Stimulated activated CD4-positive, alpha-beta T cell treated with anti-CD3 and anti-CD28 coated beads, Interleukin-2, amount 100 ng/mL, for 48 hours (primary cell): ENCODE results near the gene BAHCC1.

Experiments
- DNase-seq, 2 donors: peaks; one replicate each; pipeline ENCODE4 v3.0.0-alpha.2; 2020

BAHCC1 gene

DNA sequence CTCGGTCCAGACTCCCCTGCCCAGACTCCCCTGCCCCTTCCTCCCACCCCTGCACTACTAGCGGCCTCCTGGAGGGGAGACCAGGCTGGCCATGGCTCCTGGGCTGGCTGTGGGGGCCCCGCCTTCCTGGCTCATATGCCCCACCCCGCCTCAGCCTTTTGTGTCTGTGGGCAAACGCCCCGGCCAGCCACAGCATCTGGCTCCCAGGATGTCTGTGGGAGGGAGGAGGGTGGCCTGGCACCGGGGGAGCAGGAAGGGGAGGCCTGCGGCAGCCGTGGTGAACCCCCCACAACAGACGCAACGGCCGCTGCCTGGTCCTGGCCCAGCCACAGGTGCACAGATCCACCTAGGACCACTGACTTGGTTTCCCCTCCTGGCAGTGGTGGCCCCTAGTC is 32.9 kb downstream of the BAHCC1 start:
- DNase-seq = no peak

DNA sequence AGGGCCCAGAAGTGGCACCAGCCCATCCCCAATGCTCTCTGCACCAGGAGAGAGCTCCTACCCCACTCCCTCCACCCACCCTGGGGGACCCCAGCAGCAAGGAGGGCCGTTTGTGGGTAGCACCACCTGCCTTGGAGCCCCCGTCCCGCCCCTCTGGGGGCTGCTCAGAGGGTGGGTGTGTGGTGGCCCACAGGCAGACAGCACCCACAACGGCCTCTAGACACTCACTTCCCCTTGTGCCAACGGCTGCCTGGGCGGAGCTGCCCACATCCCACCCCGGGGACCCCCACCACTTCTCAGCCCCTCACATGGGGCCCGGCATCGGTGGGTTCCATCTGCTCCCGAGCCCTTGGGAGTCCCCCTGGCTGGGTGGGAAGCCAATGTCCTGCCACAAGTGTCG is 33.3 kb downstream of the BAHCC1 start:
- no peak for DNase-seq

DNA sequence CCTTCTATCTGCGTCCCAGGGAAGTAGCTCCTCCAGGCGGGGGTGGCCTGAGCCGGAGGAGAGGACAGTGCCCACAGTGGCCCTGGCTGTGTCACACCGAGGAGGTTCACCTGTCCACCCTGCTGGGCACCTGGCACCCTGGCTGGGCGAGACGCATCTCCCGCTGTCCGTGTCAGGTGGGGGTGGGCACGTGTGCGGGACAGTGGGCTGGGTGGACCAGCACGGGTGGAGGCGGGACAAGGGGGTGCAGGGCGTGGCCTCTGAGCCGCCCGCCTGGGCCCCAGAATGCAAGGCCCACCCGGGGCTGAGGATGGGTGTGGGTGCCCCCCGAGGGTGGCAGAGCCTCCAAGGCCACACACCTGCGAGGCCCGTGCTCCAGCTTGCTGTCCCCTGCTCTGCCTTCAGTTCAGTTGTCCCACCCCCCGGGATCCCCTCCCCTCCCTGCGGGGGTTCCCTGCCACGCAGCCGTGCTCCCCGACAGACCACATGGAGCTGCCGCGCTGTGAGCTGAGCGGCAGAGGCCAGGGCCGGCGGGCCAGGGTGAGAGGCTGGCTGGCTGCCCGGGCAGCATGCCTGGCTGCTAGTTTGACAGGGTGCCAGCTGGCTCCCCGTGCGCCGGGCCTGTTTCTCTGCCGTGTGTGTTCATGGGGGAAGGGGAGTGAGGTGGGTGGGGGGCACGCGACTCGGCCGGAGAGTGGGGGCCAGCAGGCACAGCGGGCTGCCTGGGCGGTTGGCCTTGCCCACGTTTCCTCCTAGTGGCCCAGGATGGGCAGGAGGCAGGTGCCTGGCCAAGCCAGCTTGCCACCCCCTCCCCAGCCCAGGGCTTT is 33.9 kb downstream of the BAHCC1 start:
- DNase-seq = no peak

DNA sequence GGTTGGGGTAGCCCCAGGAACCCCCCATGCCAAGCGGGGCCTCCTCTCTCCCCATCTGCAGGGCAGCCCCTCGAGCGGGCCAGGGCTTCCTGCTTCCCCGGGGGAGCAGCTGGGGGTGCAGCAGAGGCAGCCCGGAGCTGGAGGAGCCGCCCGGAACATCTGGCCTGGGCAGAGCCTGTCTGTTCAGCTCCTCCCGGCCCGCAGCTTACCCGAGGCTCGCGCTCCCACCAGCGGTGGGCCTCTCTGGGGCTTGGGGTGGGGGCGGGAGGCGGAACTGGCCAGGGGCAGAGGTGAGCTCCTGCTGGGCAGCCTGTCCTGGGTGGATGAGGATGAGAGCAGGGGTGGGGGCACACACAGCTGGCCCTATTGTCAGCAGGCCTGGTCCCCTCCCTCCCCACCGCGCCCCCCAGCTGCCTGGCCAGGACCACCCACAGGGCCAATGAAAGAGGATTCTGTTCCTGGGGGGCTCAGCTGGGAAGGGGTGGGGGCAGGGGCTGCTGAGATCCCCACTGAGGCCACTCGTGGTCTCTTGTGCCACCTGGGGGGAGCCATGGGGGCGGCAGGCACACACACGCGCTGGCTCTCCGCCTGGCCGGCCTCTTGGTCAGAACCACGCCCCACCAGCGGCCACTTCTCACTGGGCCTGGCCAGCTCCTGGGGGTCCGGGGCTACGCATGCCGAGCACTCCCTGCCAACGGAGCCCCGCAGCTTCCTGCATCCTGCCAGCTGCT is 34.7 kb downstream of the BAHCC1 start:
- no peak for DNase-seq

DNA sequence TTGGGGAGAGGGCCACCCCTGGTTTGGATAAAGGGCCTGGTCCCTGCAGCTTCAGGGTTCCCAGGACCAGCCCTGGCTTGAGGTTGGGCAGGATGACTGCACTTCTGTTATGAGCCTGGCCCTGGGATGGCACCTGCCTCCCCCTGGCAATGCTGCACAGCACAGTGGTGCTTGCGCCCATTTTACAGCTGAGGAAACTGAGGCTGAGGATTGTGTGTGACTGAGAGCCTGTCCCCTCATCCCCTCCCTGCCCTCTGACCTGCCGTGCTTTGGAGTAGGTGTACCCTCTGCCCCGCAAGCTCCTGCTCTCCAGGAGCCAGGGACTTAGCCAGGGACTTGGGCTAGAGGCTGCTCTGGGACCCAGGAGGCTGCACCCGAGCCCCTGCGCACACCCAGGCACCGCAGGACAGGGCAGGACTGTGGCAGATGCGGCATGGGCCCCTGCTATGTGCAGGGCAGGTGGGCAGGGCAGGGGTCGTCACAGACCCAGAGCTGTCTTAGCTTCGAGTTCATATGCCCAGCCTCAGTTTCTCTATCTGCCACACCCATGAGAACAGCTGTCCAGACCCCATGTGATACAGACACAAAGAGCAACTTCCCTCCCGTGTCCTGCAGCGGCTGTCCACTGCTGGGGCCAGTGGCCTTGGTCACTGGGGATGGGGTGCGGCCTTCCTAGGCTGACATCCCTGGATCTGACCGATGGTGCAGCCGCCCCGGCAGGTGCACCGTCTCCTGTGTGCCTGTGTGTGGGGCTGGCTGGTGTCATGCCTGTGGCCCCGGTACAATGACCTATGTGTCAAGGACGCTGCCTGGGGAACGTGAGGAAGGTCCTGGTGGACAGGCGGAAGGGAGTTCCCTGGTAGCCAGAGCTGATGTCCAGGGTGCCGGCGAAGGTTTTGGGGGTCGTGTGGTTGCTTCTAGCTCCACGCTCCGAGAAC is 36.6 kb downstream of the BAHCC1 start:
- no peak for DNase-seq

DNA sequence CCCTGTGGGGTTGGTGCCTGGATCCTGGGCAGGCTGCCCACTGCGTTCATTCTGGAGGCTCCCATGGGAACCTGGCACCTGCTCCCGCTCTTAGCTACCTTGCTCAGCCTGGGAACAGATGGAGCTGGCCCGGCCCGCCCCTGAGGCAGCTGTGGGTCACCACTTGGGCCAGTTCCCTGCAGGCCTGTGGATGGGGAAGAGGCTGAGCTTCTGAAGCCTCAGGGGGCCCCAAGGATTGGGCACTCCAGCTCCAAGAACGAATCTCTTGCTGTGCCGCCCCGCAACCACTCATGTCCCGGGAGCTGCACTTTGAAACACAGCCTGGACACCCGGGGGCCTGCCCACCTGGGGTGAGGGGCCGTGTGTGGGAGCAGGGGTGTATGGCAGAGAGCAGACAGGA is 37.7 kb downstream of the BAHCC1 start:
- no peak for DNase-seq

DNA sequence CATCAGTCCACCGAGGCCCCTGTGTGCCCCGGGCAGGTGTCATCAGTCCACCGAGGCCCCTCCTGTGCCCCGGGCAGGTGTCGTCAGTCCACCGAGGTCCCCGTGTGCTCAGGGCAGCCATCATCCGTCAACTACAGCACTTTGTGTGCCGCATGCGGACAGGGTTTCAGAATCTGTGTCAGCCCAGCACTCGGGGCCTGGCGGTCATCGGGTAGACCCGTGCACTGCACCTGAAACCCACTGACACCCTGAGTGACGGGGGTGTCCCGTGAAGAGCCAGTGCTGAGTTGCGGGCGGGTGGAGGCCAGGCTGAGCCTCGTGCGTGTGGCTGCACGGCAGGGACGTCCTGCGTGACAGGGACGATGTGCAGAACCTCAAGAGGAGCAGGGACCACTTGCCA is 38.4 kb downstream of the BAHCC1 start:
- DNase-seq = no peak

DNA sequence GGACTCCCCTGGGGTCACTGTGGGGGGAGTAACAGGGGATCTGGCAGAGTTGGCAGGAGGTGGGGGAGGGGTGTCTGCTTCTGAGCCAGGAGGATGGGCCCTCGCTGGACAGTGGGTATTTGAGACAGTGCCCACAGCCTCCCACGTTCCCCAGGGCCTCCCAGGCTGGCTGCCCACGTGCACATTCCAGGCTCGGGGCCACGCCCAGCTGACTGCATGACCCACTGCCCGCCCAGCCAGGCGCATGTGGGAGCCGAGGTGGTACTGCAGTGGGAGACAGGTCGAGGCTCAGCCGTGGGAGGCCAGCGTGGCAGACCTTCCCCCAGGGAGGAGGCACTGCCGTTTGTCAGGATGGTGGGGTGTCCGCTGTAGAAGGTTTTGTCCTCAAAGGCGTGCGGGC is 38.8 kb downstream of the BAHCC1 start:
- no peak for DNase-seq

DNA sequence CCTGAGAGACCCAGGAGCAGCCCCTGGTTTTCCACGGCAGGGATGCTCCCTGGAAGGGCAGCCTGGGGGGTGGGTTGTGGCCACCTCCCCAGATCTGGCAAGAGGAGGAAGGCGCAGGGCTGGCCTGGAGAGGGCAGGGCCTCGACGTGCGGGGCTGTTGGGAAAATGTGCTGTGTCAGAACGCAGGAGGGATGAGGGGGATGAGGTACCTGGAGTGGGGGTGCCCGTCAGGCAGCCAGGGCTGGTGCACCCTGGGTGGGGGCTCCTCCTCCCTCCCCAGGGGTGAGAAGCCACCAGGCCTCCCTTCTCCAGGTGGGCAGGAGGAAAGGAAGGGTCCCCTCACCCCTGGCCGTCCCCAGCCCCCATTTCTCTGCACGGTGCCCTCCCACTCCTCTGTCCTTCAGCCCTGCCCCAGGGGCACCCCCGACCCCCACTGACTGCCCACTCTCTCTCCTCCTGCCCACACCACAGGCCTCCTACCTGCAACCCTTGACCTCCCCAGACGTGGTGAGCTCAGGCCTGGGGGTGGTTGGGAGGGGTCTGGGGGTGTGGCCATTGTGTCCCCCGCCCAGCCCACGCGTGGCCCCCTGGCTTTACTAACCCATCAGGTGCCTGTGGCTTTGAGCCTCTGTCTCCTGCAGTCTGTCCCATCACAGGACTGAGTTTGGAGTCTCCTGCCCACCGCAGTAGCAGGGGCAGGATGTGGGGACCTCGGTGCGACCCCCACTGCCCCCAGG is 39.6 kb downstream of the BAHCC1 start:
- no peak for DNase-seq

DNA sequence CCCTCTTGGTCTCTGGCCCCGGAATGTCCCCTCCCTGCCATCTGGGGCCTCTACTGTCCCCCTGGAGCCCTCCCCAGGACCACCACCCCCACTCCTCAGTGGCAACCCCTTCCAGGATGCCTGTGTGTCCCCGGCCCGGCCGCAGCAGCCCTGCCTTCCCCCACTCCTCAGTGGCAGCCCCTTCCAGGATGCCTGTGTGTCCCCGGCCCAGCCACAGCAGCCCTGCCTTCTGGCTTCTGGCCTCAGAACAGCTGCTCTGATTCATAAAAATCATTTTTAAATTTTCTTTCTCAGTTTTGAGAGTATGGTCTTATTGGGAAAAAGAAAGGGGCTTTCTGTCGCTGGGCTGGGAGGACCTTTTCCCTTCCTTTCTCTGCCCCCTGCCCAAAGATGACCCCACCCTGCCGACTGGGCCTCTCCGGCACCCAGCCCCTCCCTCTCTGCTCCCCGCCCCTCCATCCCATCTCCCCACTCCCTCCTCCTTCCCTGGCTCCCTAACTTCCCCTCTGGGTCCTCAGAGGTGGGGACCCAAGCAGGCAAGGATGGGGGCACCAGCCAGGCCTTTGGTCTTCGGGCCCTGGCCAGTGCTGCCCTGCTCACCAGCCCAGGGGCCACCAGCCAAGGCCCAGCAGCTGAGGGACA is 40.5 kb downstream of the BAHCC1 start:
- no peak for DNase-seq

DNA sequence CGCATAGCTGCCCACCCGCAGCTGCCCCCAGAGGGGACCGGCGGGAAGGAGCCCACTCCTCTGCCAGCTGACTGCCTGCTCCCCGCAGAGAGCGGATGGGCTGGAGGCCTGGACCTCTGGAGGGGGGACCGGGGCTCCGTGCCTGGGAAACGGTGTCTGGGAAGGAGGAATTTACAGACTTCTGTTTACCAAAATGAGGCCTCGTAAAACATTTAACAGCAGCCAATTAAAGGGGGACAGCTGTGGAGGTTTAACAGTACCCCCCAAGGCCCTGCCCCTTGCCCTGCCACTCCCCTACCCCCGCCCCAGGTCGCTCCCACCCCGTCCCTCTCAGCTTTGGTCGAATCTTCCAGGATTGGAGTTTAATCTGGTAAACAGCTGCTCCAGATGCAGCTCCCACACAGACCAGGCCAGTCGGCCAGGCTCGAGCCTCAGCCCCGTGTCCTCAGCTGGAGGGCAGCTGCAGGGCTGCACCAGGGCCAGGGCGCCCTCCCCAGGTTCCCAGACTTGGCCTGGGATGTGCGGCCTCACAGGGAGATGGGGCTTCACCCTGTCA is 41.1 kb downstream of the BAHCC1 start:
- DNase-seq = no peak

DNA sequence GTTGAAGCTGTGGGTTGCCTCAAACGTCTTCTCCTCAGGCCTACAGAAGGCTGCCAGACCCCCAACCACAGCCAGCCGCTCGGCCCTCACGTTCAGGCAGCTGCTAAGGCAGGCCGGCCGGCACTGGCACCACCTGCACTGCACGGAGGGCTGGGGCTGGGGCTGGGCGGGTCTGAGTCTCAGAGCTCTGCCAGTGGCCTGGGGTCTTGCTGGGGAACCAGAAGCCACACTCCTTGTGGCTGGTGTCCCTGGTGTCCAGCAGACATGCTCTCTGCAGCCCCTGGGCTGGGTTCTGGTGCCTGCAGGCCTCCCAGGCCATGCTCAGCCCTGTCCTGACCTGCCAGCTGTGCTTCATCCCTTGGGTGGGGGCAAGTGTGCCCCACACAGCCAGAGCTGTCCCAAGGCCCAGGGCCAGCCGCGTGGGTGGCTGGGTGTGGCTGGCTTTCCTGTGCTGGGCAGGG is 42.0 kb downstream of the BAHCC1 start:
- DNase-seq = no peak

DNA sequence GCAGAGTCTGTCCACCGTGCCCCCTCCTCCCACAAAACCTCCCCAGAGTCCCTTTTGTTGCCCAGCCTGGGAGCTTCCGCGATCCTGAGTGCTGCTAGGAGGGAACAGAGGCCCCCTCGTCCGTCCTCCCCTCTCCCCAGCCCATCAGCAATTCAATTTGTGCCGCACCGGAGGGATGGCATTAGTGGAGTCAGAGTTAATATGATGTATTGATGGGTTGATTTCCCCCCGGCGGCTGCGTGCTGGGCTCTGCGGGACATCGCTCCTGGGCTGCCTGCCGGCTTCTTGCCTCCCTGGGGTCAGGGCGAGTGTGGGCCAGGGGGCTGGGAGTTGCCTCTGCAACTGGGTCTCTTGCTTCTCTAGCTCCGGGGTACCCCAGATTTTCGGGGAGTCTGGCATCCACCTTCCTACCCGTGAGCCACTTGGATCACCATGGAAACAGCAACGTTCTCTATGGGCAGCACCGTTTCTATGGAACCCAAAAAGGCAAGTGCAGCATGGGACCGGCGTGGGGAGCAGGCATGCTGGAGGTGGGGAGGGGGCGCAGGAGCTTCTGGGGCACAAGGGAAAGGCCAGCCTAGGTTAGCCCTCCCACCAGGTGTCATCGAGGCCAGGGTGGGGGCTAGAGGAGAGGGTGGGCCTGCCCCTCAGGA is 42.9 kb downstream of the BAHCC1 start:
- DNase-seq = no peak

DNA sequence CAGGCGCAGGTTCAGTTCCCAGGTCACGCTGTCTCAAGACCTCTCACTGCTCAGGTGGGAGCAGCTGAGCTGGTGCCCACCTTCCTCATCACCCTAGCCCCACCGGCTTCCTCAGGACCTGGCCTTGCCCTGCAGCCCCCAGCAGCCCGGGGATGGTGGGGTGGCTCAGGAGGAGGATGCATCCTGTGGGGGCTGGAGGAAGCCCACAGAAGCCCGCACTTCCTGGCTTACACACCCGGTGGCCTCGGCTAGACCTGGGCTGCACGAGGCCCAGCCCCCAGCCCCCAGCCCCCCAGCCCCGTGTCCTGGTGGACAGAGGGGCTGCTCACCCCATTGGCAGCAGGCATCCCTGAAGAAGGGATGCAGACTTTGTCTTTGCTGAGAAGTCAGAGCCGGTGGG is 43.4 kb downstream of the BAHCC1 start:
- no peak for DNase-seq

DNA sequence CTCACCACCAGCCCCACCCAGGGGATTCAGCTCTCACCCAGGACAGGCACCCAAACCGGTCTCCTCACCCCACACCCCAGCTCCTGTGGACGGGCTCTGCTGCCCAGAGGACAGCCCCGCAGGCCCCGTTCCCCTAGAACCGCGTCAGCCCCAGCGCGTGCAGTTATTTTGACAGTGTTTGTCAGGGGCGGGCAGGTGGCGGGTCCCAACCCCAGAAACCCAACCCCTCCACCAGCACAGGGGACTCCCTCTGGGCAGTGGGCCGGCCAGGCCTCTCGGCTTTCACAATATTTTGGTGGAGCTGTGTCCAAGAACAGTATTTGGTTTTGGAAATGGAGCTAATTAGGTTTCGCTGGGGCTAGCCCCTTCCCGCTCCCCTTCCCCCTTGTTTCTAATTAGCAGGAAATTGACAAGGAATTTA is 44.8 kb downstream of the BAHCC1 start:
- DNase-seq = no peak

DNA sequence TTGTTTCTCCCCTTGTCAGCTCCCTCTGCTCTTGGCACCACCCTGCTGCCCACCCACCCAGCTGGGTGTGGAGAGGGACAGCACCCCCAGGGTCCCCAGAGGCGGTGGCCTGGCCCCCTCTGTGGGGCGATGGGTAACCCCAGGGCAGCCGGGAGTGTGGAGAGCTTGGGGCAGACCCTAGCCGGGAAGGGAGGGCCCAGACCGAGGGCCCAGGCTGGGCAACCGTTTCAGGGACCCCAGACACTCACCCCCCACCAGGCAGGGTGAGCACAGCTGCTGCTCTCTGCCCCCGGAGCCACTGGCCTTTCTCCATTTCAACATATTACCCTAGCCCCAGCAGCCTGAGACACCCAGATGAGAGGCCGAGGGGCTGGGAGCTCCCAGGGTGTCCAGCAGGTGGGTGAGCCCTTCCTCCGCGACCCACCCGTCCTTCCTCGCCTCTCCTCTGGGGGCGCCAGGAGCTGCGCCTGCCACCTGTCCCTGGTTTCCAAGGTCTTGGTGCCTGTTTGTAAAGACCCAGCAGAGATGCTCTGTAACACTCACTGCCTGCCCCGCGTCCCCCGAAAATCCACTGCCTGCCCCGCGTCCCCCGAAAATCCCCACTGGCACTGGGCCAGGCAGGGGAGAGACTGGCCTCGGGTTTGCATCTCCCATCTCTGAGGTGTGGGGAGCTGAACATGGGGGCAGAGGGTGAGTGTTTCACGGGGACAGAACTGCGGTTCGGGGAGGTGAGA is 45.4 kb downstream of the BAHCC1 start:
- DNase-seq = no peak

DNA sequence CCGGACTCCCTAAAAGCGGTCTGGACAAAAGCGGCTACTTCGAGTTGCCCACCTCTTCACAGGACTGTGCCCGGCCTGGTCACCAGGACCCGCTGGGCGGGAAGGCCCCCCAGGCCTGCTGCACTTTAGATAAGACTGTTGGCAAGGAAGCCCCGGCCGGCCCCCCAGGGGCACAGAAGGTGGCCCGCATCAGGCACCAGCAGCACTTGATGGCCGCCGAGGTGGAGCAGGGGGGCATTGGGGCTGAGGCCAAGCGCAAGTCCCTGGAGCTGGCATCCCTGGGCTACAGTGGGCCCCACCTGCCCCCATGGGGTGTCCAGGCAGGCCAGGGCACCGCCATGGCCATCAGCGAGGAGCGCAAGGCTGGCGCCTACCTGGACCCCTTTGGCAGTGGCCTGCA is 47.5 kb downstream of the BAHCC1 start:
- DNase-seq = no peak

DNA sequence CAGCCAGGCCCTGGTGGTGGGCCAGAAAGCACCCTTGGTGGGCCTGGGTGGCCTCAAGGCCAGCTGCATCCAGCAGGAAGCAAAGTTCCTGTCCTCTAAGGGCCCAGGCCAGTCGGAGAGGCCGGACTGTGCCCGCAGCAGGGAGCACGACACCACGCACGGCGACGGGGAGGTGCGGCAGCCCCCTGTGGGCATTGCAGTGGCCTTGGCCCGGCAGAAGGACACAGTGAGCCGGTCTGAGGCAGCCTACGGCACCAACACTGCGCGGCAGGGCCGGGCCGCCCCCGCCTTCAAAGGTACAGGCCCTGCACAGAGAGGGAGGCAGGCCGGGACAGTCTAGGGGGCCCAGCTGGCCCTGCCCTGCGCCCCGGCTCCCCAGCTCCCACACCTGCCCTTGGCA is 48.0 kb downstream of the BAHCC1 start:
- no peak for DNase-seq

DNA sequence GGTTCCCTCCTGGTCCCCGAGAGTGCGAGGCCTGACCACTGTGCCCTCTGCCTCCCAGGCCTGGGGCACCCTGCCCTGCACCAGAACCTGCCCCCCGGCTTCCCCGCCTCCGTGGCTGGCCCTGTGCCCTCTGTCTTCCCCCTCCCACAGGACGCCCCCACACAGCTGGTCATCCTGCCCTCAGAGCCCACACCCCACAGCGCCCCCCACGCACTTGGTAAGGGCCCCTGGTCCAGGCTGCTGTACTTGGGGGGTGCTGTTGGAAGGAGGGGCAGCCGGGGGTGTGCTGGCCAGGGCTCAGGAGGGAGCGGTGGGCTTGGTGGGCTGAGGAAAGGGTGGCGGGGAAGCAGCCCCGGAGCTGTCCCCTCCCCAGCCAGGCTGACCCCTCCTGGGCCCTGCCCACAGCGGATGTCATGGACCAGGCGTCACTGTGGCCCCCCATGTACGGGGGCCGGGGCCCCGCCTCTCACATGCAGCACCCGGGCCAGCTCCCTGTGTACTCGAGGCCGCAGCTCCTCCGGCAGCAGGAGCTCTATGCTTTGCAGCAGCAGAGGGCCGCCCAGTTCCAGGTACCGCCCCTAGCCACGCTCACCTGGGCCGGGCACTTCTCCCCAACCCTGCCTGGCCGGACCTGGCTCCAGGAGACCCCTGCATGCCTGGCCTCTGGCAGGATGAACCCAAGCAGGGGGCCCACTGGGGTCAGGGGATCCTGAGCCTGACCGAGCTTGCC is 49.5 kb downstream of the BAHCC1 start:
- no peak for DNase-seq
